HG02759 (cell line): ENCODE data around the gene NDUFC2.
"Not testable (repeated sequence)": the region's sequence is repeated elsewhere in the genome, so short reads cannot be mapped to it uniquely, and the experiment has no call there.

Experiments used
- ATAC-seq: cut with Tn5 transposase; IDR thresholded peaks from one replicate; pipeline ENCODE4 v1.9.1; 2021; ENCODE audit warnings: mild to moderate bottlenecking, moderate library complexity; ENCODE audit not compliant: unreplicated experiment

Gene NDUFC2

GRCh38 chr11:78056093-78056492 lies 23.6 kb downstream of the NDUFC2 start:
- no peak for ATAC-seq

- no peak for ATAC-seq
Observed at GRCh38 chr11:78054971-78055370, 24.7 kb downstream of the NDUFC2 start.

- ATAC-seq = no peak
Observed at GRCh38 chr11:78050964-78051831, 28.5 kb downstream of the NDUFC2 start.

- ATAC-seq = no peak
Observed at GRCh38 chr11:78049348-78049747, 30.3 kb downstream of the NDUFC2 start.

- ATAC-seq = no peak
Observed at GRCh38 chr11:78048561-78048960, 31.1 kb downstream of the NDUFC2 start.

GRCh38 chr11:78046486-78046854 lies 33.2 kb downstream of the NDUFC2 start:
- ATAC-seq = no peak

GRCh38 chr11:78045851-78046485 lies 33.7 kb downstream of the NDUFC2 start:
- ATAC-seq = peak; percentile 83

- ATAC-seq = no peak
Observed at GRCh38 chr11:78044706-78045105, 35.0 kb downstream of the NDUFC2 start.

GRCh38 chr11:78041843-78042440 lies 37.7 kb downstream of the NDUFC2 start:
- ATAC-seq = no peak

GRCh38 chr11:78041380-78041719 lies 38.3 kb downstream of the NDUFC2 start:
- not testable (repeated sequence) for ATAC-seq

- no peak for ATAC-seq
Observed at GRCh38 chr11:78040691-78041379, 38.8 kb downstream of the NDUFC2 start.

GRCh38 chr11:78039919-78040671 lies 39.6 kb downstream of the NDUFC2 start:
- peak; percentile 89 for ATAC-seq

GRCh38 chr11:78039391-78039918 lies 40.2 kb downstream of the NDUFC2 start:
- peak; percentile 17 for ATAC-seq

GRCh38 chr11:78038697-78039313 lies 40.9 kb downstream of the NDUFC2 start:
- no peak for ATAC-seq

GRCh38 chr11:78037825-78038620 lies 41.6 kb downstream of the NDUFC2 start:
- no peak for ATAC-seq

- ATAC-seq = no peak
Observed at GRCh38 chr11:78037056-78037455, 42.6 kb downstream of the NDUFC2 start.

- ATAC-seq = no peak
Observed at GRCh38 chr11:78036313-78036712, 43.3 kb downstream of the NDUFC2 start.

GRCh38 chr11:78034623-78035022 lies 45.0 kb downstream of the NDUFC2 start:
- no peak for ATAC-seq

GRCh38 chr11:78033040-78033439 lies 46.6 kb downstream of the NDUFC2 start:
- ATAC-seq = no peak
